Stomach (tissue), 4 donors: ENCODE measurements around the gene SZT2.

Experiments
- CTCF ChIP-seq, 7 experiments: fragments of 450-650 bp in 4 of 7; fragments of 200-600 bp in 3 of 7; sonication (generic) in 3 of 7; IDR thresholded peaks; one replicate each; pipeline ENCODE4 v1.5.1; 2016 to 2019; ENCODE audit warnings: antibody characterized with exemption in 7 of 7, control low read depth in 2 of 7, mild to moderate bottlenecking in 1 of 7
- EP300 ChIP-seq: sonication (generic); formaldehyde crosslinking; IDR thresholded peaks from one replicate; pipeline ENCODE4 v1.6.1; 2017; ENCODE audit warnings: antibody characterized with exemption
- POLR2A ChIP-seq, 4 donors: fragments of 450-650 bp; IDR thresholded peaks; one replicate each; pipeline ENCODE4 v1.6.1; 2016; ENCODE audit warnings: antibody characterized with exemption in 4 of 4, control low read depth in 2 of 4, mild to moderate bottlenecking in 1 of 4, moderate library complexity in 1 of 4
- POLR2AphosphoS5 ChIP-seq, 3 donors: sonication (generic); formaldehyde crosslinking; IDR thresholded peaks; one replicate each; pipeline ENCODE4 v1.6.1; 2016; ENCODE audit warnings: antibody characterized with exemption in 3 of 3

GRCh38 chr1:43491061-43491460, 101.4 kb downstream of the SZT2 start:
- TF ChIP-seq CTCF (IDR thresholded peaks at IDR 0.05) = no peak
- TF ChIP-seq POLR2AphosphoS5 (IDR thresholded peaks at IDR 0.05) = no peak
- TF ChIP-seq POLR2A (IDR thresholded peaks at IDR 0.05) = no peak
- TF ChIP-seq EP300 = no peak
